T-helper 2 cell (primary cell): ENCODE data around the gene HBG2.
"Not testable (repeated sequence)": the region's sequence is repeated elsewhere in the genome, so short reads cannot be mapped to it uniquely, and the experiment has no call there.

Source experiments
- DNase-seq, 5 experiments: peaks; one replicate each; pipeline versions ENCODE4 v3.0.0 to v3.0.0-alpha.2; 2012 to 2022

HBG2 gene

DNA sequence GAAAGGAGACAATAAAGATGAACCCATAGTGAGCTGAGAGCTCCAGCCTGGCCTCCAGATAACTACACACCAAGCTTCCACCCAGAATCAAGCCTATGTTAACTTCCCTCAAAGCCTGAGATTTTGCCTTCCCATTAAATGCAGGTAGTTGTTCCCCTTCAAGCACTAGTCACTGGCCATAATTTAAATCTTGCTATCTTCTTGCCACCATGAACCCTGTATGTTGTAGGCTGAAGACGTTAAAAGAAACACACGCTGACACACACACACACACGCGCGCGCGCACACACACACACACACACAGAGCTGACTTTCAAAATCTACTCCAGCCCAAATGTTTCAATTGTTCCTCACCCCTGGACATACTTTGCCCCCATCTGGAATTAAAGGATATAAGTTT lies 6.1 kb downstream of the HBG2 start:
- not testable (repeated sequence) for DNase-seq

DNA sequence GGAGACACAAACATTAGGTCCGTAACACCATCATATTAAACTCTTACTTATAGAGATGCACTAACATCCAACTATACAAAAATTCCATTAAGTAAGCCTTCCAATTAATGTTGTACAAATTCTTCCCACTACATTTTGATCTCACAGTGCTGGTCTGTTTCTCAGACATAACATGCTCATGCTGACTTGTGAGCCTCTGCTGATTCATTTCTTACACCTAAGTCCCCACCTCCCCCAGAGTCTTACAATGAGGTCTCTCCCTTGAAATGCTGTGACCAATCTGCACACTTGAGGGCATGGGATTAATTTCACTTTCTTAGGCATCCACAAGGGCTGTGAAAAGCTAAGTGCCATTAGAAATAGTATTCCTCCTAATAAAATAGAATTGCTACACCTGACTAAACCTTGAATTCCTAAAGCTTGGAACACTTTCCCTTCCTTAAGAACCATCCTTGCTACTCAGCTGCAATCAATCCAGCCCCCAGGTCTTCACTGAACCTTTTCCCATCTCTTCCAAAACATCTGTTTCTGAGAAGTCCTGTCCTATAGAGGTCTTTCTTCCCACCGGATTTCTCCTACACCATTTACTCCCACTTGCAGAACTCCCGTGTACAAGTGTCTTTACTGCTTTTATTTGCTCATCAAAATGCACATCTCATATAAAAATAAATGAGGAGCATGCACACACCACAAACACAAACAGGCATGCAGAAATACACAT lies 6.9 kb downstream of the HBG2 start:
- no peak for DNase-seq

DNA sequence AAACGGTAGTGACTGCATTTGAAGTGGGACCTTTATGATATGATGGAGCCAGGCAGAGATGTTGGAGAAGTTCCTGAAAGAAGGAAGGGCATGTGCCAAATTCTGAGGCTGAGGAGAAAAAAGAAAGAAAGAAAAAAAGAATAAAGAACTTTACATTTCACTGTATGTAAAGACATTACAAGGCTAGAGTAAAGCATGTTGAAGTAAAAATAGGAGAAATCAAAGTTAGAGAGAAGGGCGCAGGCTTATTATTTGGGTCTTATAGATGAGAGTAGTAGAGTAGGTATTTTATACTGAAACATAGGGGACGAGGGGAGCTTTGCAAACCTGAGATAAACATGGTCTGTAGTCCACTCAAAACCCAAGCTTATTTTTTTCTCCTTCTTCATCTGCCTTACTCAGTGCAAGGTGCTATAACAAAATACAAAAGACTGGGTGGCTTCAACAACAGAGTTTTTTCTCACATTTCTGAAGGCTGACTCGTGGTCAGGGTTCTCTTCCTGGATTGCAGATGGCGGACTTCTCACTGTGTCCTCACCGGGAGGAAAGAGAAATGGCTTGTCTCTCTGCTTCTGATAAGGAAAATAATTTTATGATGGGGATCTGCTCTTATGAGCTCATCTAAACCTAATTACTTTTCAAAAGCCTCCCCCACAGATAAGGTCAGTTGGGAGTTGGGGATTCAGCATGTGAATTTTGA lies 7.7 kb downstream of the HBG2 start:
- no peak for DNase-seq

DNA sequence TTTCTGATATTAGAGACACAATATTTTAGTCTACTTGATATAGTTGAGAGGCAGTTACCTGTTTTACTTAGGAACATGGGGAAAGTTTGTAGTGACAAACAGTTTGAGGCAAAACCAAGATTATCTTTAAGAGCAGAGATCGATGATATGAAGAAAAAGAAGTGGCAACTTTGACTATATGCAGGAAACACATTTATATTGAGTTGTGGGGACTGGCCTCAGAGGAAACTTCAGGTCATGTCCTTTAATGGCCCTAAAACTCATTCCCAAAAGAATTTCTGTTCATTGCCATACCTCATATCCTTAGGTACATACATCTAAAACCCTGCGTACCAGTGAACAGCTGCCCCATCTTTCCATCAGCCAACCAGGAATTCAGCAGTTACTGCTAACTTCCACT lies 9.4 kb downstream of the HBG2 start:
- no peak for DNase-seq

DNA sequence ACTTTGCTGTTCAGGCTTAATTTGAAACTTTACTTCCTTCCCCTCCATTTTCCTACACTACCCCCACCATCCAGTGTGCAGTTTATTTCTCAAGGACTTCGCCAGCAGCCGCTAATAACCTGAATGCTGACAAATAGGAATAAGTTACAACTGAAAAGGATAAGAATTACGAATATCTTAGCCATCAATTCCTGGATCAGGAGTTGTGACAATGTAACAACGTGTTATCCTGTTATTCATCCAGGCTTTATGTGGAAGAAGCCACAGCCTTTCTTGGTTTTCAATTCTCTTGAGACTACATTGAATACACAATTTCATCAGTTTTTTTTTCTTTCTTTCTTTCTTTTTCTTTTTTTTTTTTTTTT lies 10.8 kb downstream of the HBG2 start:
- DNase-seq = no peak

DNA sequence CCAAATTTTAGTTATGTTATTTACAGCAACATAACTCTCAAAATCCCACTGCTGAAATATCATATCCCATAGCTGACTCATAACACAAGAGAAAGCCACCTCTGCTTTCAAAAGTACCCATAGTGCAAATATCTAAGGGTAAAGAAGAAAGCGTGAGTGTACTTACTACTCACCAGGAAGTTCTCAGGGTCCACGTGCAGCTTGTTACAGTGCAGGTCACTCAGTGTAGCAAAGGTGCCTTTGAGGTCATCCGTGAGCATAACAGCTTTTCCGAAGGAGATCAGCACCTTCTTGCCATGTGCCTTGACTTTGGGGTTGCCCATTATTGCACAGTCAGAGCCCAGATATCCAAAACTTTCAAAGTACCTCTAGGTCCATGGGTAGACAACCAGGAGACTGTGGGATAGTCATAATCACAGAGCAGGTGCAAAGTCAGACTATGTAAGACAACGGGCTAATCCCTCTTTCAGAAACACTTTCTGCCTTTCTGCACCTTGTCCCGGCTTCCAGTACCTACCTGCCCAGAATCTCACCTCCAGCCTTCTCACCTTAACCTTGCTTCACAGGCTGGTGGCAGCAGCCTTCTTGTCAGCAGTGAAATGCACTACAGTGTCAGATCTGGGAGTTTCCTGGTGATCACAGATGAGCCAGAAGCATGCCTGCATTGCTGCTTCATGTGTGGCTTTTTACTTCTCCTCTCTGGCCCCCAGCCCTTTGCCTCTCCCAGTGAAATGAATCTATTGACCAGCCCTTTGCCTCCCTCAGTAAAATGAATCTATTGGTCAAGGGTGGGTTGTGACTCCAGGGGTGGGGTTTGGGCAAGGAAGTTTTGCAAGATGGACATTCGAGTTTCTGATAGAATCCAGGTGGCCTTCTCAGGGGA lies 11.4 kb downstream of the HBG2 start:
- DNase-seq = peak in 1 of 5 experiments; percentile 3

DNA sequence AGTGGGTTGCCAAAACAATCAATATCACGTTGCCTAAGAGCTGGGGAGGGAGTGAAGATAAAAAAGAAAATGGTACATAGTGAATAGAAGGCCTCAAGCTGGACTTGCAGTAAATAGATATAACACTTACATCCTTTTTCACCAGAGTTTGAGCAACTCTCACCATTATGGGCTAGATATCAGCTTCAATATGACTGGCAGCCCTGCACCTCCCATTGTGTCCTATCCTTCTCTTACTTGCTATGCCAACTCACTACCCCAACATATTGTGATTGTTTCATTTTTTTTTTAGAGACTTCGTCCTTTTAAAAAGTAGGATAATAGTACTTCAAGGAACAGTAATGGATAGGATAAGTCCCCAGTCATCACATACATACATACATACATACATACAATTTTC lies 12.4 kb downstream of the HBG2 start:
- no peak for DNase-seq

DNA sequence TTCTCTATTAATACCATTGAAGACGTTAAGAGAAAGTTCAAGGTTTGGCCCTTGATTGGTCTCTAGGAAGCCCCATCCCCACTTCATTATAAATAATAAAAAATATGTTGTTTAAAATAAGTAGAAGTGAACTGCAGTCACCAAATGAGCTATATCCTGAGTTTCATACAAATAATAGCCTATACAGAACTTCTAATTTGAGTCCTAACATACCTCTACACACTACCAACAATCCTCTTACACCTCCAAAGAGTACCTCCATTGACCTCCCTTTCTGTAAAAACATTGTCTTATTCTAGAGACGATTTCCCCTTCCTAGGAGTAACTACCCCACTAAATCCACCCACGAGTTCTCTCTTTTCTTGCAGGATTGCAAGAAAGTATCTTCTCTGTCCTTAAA lies 13.1 kb downstream of the HBG2 start:
- no peak for DNase-seq

DNA sequence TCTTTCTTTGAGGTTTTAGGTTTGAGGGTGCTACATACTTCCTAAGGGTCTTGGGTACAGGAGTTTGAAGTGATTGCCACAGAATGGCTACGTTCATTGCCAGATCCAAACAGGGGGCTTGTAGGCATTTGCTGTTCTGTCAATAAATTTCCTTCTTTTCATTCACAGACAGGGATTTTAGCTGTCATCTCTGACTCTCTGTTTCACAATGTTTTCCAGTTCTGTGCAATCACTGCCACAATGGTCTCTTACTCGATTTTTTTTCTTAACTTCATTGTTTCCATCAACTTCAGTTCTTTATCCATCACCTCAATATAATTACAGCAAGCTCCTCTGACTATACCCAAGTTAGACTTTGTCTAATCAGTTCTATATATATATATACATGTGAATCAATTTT lies 14.1 kb downstream of the HBG2 start:
- DNase-seq = no peak

DNA sequence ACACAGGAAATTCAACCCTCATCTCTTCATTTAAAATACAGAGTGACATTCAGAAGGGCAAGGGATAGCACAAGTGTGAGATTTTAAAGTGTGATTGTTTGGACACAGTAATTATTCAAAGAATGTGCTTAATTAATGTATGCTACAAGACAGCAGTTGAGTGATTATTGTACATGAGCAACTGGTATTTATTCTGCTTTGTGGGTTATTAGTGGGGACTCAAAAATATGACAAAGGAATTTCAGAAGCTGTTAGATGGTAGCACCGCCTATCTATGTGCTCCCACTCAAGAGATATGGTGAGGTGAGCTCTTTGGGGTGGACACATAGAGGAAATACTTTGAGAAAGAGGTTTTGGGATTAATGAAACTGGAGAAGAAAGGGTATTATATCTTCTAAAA lies 14.5 kb downstream of the HBG2 start:
- no peak for DNase-seq

DNA sequence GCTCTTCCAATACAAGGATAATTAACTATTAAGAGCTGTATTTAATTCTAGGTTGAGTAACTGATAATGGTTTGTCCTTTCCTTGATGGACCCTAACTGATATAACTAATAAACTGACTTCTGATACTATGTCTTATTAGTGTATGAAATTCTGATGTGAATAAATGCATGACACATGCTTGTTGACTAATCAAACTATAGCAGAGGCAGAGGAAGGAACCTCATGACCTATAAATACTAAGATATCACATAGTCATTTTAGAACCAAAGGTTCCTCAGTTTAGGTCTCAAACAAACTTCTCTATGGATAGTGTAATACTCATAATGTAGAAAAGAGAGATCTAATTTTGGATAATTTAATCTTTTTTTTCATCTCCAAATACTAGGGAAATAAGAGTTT lies 15.5 kb downstream of the HBG2 start:
- no peak for DNase-seq

DNA sequence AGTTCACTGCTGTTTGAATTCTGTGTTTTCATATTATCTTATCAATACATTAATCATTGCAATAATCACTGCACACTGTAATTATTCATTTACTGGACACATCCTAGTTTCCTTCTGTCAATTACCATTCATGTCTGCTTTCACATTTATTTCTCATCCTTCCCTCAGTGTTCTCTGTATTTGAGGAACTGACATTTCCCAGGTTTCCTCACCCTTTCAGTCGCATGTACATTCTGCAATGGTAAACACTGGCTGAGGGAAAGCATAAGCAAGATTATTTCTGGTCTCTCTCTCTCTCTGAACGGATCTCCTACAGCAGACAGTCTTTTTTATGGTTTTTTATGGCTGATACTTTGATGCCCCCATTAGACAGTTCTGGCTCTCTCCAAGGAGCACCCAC lies 16.1 kb downstream of the HBG2 start:
- no peak for DNase-seq

DNA sequence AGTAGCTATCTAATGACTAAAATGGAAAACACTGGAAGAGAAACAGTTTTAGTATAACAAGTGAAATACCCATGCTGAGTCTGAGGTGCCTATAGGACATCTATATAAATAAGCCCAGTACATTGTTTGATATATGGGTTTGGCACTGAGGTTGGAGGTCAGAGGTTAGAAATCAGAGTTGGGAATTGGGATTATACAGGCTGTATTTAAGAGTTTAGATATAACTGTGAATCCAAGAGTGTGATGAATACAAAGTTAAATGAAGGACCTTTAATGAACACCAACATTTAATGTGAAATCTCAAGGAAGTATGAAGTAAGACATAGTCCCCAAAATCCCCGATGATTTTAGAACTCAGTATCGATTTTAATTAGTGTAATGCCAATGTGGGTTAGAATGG lies 17.2 kb downstream of the HBG2 start:
- no peak for DNase-seq

DNA sequence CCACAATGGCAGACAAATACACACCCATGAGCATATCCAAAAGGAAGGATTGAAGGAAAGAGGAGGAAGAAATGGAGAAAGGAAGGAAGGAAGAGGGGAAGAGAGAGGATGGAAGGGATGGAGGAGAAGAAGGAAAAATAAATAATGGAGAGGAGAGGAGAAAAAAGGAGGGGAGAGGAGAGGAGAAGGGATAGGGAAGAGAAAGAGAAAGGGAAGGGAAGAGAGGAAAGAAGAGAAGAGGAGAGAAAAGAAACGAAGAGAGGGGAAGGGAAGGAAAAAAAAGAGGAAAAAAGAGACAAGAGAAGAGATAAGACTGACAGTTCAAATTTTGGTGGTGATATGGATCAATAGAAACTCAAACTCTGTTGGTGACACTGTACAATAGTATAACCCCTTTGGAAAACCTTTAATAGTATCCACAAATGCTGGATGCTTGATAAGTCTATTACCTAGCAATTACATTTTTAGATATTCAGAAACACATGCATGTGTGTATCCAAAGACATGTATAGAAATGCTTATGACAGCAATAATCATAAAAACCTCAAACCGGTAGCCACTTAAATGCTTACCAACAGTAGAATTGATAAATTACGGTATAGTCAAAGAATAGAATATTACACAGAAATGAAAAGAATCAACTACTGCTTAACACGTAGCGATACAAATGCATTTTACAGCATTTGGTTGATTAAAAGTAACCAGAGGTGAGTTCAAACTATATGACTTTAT lies 19.1 kb downstream of the HBG2 start:
- no peak for DNase-seq

DNA sequence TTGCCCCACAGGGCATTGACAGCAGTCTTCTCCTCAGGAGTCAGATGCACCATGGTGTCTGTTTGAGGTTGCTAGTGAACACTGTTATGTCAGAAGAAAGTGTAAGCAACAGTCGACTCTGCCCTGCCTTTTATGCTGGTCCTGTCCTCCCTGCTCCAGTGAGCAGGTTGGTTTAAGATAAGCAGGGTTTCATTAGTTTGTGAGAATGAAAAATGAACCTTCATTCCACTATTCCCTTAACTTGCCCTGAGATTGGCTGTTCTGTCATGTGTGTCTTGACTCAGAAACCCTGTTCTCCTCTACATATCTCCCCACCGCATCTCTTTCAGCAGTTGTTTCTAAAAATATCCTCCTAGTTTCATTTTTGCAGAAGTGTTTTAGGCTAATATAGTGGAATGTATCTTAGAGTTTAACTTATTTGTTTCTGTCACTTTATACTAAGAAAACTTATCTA lies 20.2 kb downstream of the HBG2 start, which contains the start of gene HBD:
Gene HBD, minus strand, starts transcription at position 103 of the 454 bp plus-strand sequence. Its CDS starts 50 bp downstream, at position 53.
- peak in 1 of 5 experiments; percentile 68 for DNase-seq

DNA sequence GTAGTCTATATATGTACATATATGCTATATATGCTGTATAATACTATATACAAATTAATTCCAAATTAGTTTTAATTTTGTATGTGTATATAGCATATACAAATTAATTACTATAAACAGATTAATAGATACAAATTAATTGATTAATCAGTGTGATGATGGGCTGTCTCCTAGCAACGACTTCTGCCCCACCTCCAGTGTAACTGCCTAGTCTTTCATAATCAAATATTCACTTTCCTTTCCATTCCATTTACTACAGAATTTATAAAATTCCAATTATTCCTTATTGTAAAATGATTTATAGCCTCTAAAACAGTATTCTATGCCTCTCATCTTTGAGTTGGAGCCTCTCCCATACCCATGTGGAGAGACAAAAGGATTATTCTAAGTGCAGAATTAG lies 21.3 kb downstream of the HBG2 start:
- DNase-seq = no peak

DNA sequence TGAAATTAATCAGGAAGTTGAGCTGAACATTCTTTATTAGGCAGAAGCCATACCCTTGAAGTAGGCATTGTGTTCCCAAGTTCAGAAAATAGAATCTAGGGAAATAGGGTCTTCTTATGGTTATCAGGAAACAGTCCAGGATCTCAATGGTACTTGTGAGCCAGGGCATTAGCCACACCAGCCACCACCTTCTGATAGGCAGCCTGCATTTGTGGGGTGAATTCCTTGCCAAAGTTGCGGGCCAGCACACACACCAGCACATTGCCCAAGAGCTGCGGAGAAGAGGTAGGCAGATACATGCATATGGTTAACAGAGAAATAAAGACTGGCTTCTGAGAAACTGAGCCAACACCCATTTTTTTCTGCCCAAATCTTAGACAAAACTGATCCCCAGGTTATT lies 21.8 kb downstream of the HBG2 start:
- DNase-seq = no peak

DNA sequence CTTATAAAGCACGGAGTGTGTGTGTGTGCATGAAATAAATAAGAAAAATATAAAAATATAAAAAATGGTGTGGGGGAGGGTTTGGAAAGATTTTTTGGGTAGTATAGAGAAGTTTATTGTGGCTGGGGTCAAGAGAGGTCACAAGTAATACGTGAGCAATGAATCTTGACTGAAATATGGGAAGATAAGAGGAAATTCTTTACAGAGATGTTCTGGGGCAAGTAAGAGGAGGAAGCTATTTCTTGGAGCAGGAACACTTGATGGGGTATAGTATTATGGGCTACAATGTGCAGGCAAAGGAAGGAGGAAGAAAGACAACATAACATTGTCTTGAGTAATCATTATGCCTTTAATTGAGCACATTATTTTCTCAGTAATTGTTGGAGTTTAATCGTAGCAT lies 22.4 kb downstream of the HBG2 start:
- DNase-seq = no peak

DNA sequence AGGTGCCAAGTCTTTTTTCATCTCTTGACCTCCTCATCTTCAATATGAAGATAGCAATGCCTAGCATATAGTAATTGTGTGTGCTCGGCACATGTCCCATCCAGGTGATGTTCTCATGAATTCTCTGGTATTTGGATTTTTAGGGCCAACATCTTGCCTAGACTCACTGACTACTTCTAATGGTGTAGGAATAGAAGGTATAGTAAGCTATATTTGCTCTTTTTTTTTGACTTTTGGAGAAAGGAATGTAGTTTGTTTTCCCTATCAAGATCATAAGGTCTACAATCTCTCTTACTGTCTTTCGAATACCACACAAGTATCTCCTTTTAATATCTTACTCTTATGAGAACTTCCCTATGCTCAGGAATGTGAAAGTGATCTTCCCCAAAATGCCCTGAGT lies 23.5 kb downstream of the HBG2 start:
- DNase-seq = no peak

DNA sequence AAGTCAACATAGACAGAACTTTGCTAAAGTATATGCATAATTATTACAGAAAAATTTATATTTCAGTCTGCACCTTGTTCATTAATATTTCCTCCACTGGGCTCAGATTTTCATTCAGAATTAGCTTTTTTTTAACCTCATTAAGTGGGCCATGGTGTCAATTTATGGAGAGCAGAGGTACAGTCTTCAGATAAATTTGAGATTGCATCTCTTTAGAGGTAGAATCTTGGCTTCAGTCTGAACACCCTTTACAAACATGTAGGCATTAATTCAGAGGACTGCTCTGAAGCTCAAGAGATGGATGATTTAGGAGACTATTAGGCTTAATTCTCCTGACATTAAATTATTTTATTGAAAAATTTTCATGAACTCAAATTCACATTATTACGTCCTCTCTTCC lies 24.3 kb downstream of the HBG2 start:
- no peak for DNase-seq

DNA sequence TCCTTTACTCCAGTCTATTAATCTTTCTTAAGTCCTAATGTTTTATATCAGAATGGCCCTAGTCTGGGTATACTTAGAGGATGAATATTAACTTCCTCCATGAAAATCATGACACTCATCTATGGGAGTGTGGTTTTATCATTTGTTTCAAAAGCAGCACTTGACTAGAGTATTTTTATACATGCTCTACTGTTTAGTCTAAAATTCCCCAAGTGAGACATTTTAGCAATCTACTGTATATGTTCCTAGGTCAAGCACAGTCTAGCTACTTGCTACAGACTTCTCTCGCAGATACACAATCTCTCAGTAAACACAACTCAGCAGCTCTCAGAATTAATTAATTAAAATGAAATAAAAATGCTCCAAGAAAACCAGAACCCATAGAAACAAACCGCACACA lies 24.8 kb downstream of the HBG2 start:
- DNase-seq = no peak

DNA sequence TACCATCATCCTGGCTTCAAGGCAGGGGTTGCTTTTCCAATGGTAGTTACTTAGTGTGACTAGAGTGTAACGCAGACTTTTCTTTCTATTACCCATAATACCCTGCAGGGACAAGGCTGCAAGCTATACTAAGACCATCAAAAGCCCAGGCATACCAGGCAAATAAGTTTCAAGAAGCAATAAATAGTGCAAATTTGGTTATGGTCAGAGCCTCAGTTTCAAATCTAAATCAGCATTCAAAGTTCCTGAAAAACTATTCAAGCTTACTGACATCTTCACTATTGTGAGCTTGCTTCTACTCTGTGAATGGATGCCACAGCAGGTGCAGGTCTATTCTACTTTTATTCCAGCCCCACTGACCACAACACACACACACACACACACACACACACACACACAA lies 25.2 kb downstream of the HBG2 start:
- no peak for DNase-seq

DNA sequence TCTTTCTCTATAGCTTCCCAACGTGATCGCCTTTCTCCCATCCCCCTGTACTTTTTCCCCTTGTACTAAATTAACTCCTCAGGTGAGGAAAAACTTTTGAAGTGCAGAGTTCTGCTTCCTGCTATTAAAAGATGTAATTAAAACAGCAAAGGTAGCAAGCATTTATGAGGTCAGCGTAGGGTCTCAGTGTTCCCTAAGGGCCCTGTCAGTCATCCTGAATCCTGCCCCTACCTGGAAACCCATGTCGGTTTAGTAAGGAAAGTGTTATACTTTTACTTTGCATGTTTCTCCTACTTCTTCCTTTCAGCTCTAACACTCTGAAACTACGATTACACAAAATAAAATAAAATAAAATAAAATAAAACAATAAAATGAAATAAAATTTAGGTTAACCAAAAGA lies 26.5 kb downstream of the HBG2 start:
- no peak for DNase-seq
